ENCODE data around the gene HOXA4.

HOXA4 gene

GRCh38 chr7:27122077-27122910, 8.3 kb downstream of the HOXA4 start:
- no peak overlapping the region for H3K4me3 ChIP-seq (replicated peaks; ENCODE audit: insufficient read depth, low read length)
- peaks cover 4% of the 10 kb centered on the region for H3K27me3 ChIP-seq (ENCODE audit: insufficient read depth, poor library complexity, severe bottlenecking)
- no peak for DNase-seq (ENCODE audit: low read depth in 1 of 2, low spot score in 1 of 2)
- TF ChIP-seq POLR2AphosphoS5 (IDR thresholded peaks at IDR 0.05; ENCODE audit: low read depth) (no peak), SPI1 (IDR thresholded peaks at IDR 0.05; ENCODE audit: borderline replicate concordance, low read depth) (no peak), GABPA (IDR thresholded peaks at IDR 0.05; ENCODE audit: low read depth) (no peak), CTCF (IDR thresholded peaks at IDR 0.05; ENCODE audit: insufficient read depth, low read length) (no peak)
- TF ChIP-seq, protein P1, sequence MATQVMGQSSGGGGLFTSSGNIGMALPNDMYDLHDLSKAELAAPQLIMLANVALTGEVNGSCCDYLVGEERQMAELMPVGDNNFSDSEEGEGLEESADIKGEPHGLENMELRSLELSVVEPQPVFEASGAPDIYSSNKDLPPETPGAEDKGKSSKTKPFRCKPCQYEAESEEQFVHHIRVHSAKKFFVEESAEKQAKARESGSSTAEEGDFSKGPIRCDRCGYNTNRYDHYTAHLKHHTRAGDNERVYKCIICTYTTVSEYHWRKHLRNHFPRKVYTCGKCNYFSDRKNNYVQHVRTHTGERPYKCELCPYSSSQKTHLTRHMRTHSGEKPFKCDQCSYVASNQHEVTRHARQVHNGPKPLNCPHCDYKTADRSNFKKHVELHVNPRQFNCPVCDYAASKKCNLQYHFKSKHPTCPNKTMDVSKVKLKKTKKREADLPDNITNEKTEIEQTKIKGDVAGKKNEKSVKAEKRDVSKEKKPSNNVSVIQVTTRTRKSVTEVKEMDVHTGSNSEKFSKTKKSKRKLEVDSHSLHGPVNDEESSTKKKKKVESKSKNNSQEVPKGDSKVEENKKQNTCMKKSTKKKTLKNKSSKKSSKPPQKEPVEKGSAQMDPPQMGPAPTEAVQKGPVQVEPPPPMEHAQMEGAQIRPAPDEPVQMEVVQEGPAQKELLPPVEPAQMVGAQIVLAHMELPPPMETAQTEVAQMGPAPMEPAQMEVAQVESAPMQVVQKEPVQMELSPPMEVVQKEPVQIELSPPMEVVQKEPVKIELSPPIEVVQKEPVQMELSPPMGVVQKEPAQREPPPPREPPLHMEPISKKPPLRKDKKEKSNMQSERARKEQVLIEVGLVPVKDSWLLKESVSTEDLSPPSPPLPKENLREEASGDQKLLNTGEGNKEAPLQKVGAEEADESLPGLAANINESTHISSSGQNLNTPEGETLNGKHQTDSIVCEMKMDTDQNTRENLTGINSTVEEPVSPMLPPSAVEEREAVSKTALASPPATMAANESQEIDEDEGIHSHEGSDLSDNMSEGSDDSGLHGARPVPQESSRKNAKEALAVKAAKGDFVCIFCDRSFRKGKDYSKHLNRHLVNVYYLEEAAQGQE (IDR thresholded peaks at IDR 0.05; ENCODE audit: insufficient replicate concordance, low read depth) = no peak
- no peak overlapping the region for H3K27ac ChIP-seq (replicated peaks)

- Histone ChIP-seq H3K27ac (replicated peaks) (no peak overlapping the region), H3K4me3 (replicated peaks; ENCODE audit: insufficient read depth, low read length) (no peak overlapping the region), H3K27me3 (ENCODE audit: insufficient read depth, poor library complexity, severe bottlenecking) (peaks cover 7% of the 10 kb centered on the region)
- no peak for DNase-seq (ENCODE audit: low read depth in 1 of 2, low spot score in 1 of 2)
- TF ChIP-seq POLR2AphosphoS5 (IDR thresholded peaks at IDR 0.05; ENCODE audit: low read depth) (no peak), GABPA (IDR thresholded peaks at IDR 0.05; ENCODE audit: low read depth) (no peak)
Measured at GRCh38 chr7:27121684-27122076, 8.9 kb downstream of the HOXA4 start.

- no peak for DNase-seq (ENCODE audit: low read depth in 1 of 2, low spot score in 1 of 2)
- Histone ChIP-seq H3K4me3 (replicated peaks; ENCODE audit: insufficient read depth, low read length) (no peak overlapping the region), H3K27ac (replicated peaks) (no peak overlapping the region), H3K27me3 (ENCODE audit: insufficient read depth, poor library complexity, severe bottlenecking) (peaks cover 3% of the 10 kb centered on the region)
- TF ChIP-seq CTCF (IDR thresholded peaks at IDR 0.05; ENCODE audit: insufficient read depth, low read length) (no peak), SPI1 (IDR thresholded peaks at IDR 0.05; ENCODE audit: borderline replicate concordance, low read depth) (no peak)
Measured at GRCh38 chr7:27119412-27119911, 11.1 kb downstream of the HOXA4 start.

GRCh38 chr7:27118580-27118979, 12.0 kb downstream of the HOXA4 start:
- Histone ChIP-seq H3K27me3 (ENCODE audit: insufficient read depth, poor library complexity, severe bottlenecking) (peaks cover 3% of the 10 kb centered on the region), H3K27ac (replicated peaks) (no peak overlapping the region), H3K4me3 (replicated peaks; ENCODE audit: insufficient read depth, low read length) (no peak overlapping the region)
- no peak for TF ChIP-seq CTCF (IDR thresholded peaks at IDR 0.05; ENCODE audit: insufficient read depth, low read length)
- no peak for TF ChIP-seq POLR2AphosphoS5 (IDR thresholded peaks at IDR 0.05; ENCODE audit: low read depth)
- no peak for TF ChIP-seq SPI1 (IDR thresholded peaks at IDR 0.05; ENCODE audit: borderline replicate concordance, low read depth)
- TF ChIP-seq GABPA (IDR thresholded peaks at IDR 0.05; ENCODE audit: low read depth) = no peak
- TF ChIP-seq, protein P1 (IDR thresholded peaks at IDR 0.05; ENCODE audit: insufficient replicate concordance, low read depth) = no peak
- no peak for DNase-seq (ENCODE audit: low read depth in 1 of 2, low spot score in 1 of 2)

Measured in HL-60 (cell line).